Liver (tissue), 3 donors: Measurements from ENCODE around the gene SASH1.

ENCODE experiments used
- EGR1 ChIP-seq, 2 donors: IDR thresholded peaks; 2 replicates each; pipeline ENCODE4 v1.6.1; 2016 to 2018; ENCODE audit warnings: antibody characterized with exemption in 2 of 2, low read depth in 2 of 2
- JUND ChIP-seq, 2 donors: IDR thresholded peaks; 2 replicates each; pipeline ENCODE4 v1.6.1; 2016; ENCODE audit warnings: antibody characterized with exemption in 2 of 2
- NR2F2 ChIP-seq: IDR thresholded peaks from 2 replicates; pipeline ENCODE4 v1.6.1; 2016; ENCODE audit warnings: antibody characterized with exemption
- TAF1 ChIP-seq: conservative IDR thresholded peaks from 2 replicates; pipeline ENCODE4 v1.6.1; 2016; ENCODE audit warnings: antibody characterized with exemption, mild to moderate bottlenecking
- TF ChIP-seq, protein P1 (sequence below): fragments of 150-350 bp; IDR thresholded peaks from 2 replicates; pipeline ENCODE4 v1.5.1; 2017; ENCODE audit warnings: improper control_type of control experiment, low read depth, low read length; ENCODE audit not compliant: missing input control
- TF ChIP-seq, protein P2 (sequence below): IDR thresholded peaks from 2 replicates; pipeline ENCODE4 v1.6.1; 2016; ENCODE audit warnings: antibody characterized with exemption, mild to moderate bottlenecking
- TF ChIP-seq, protein P3 (sequence below): IDR thresholded peaks from 2 replicates; pipeline ENCODE4 v1.6.1; 2016; ENCODE audit warnings: antibody characterized with exemption
- donor health status: healthy.
- donor health status: healthy.

DNA sequence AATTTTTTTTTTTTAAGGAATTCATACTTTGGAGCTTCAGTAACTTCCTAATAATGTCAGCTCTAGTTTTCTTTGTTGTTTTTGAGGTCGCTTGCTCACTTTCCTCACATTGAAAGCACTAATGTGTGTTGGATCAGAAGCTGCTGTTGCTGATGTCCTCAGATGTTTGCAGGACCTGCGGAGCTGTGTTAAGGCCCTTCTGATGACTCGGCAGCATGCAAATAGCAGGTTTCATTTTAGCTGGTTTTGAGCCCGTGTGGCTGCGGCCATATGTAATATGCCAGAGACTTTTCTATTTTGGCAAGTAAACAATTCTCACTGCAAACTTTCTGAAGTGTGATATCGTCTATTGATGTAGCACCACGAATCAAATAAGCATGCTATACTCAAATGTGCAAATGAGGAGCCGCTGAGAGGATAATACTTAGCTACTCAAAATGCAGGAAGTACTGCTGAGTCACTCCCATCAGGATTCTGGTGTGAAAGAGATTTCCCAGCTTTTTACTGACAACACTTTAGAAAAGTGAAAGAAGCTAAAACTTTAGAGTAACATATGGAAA is 187.8 kb downstream of the SASH1 start:
- no peak for TF ChIP-seq TAF1
- TF ChIP-seq, protein P1, sequence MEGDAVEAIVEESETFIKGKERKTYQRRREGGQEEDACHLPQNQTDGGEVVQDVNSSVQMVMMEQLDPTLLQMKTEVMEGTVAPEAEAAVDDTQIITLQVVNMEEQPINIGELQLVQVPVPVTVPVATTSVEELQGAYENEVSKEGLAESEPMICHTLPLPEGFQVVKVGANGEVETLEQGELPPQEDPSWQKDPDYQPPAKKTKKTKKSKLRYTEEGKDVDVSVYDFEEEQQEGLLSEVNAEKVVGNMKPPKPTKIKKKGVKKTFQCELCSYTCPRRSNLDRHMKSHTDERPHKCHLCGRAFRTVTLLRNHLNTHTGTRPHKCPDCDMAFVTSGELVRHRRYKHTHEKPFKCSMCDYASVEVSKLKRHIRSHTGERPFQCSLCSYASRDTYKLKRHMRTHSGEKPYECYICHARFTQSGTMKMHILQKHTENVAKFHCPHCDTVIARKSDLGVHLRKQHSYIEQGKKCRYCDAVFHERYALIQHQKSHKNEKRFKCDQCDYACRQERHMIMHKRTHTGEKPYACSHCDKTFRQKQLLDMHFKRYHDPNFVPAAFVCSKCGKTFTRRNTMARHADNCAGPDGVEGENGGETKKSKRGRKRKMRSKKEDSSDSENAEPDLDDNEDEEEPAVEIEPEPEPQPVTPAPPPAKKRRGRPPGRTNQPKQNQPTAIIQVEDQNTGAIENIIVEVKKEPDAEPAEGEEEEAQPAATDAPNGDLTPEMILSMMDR: no peak
- TF ChIP-seq EGR1 (IDR thresholded peaks at IDR 0.05; ENCODE audit: low read depth in 2 of 2): no peak
- TF ChIP-seq, protein P2, sequence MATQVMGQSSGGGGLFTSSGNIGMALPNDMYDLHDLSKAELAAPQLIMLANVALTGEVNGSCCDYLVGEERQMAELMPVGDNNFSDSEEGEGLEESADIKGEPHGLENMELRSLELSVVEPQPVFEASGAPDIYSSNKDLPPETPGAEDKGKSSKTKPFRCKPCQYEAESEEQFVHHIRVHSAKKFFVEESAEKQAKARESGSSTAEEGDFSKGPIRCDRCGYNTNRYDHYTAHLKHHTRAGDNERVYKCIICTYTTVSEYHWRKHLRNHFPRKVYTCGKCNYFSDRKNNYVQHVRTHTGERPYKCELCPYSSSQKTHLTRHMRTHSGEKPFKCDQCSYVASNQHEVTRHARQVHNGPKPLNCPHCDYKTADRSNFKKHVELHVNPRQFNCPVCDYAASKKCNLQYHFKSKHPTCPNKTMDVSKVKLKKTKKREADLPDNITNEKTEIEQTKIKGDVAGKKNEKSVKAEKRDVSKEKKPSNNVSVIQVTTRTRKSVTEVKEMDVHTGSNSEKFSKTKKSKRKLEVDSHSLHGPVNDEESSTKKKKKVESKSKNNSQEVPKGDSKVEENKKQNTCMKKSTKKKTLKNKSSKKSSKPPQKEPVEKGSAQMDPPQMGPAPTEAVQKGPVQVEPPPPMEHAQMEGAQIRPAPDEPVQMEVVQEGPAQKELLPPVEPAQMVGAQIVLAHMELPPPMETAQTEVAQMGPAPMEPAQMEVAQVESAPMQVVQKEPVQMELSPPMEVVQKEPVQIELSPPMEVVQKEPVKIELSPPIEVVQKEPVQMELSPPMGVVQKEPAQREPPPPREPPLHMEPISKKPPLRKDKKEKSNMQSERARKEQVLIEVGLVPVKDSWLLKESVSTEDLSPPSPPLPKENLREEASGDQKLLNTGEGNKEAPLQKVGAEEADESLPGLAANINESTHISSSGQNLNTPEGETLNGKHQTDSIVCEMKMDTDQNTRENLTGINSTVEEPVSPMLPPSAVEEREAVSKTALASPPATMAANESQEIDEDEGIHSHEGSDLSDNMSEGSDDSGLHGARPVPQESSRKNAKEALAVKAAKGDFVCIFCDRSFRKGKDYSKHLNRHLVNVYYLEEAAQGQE: no peak
- TF ChIP-seq, protein P3, sequence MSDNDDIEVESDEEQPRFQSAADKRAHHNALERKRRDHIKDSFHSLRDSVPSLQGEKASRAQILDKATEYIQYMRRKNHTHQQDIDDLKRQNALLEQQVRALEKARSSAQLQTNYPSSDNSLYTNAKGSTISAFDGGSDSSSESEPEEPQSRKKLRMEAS: no peak
- TF ChIP-seq NR2F2: no peak
- TF ChIP-seq JUND (IDR thresholded peaks at IDR 0.05): no peak
